Smooth muscle cell (in vitro differentiated cells): ENCODE data around the gene COL8A2. TPM values are rescaled to one million over a fixed set of nuclear protein-coding genes. Genes with fewer than 3 reads are reported as not detected.

Source experiments
- DNase-seq: peaks from one replicate; lab custom pipeline; 2025; ENCODE audit not compliant: unreplicated experiment; lab: John Stamatoyannopoulos, UW
- H2AFZ ChIP-seq: fragments of 200-600 bp; sonication (generic); 2 replicates; pipeline ENCODE4 v1.6.0; 2016; ENCODE audit warnings: antibody characterized with exemption, low read depth, mild to moderate bottlenecking
- H3F3A ChIP-seq: fragments of 200-600 bp; sonication (generic); 2 replicates; pipeline ENCODE4 v1.6.0; 2017; ENCODE audit warnings: antibody characterized with exemption, low read depth
- H3K27ac ChIP-seq: fragments of 200-600 bp; sonication (generic); 2 replicates; pipeline ENCODE4 v1.5.1; 2016; ENCODE audit warnings: low read depth, mild to moderate bottlenecking
- H3K27me3 ChIP-seq: fragments of 200-600 bp; sonication (generic); 2 replicates; pipeline ENCODE4 v1.6.1; 2016; ENCODE audit warnings: low read depth, mild to moderate bottlenecking
- H3K36me3 ChIP-seq: fragments of 200-600 bp; sonication (generic); 2 replicates; pipeline ENCODE4 v1.5.1; 2016; ENCODE audit warnings: low read depth
- H3K4me1 ChIP-seq: fragments of 200-600 bp; sonication (generic); 2 replicates; pipeline ENCODE4 v1.5.1; 2016; ENCODE audit warnings: low read depth
- H3K4me2 ChIP-seq: fragments of 200-600 bp; sonication (generic); 2 replicates; pipeline ENCODE4 v1.6.0; 2016; ENCODE audit warnings: mild to moderate bottlenecking
- H3K4me3 ChIP-seq: fragments of 200-600 bp; sonication (generic); 2 replicates; pipeline ENCODE4 v1.5.1; 2016; ENCODE audit warnings: mild to moderate bottlenecking
- H3K79me2 ChIP-seq: fragments of 200-600 bp; sonication (generic); 2 replicates; pipeline ENCODE4 v1.6.0; 2016; ENCODE audit warnings: low read depth, mild to moderate bottlenecking
- H3K9ac ChIP-seq: fragments of 200-600 bp; sonication (generic); 2 replicates; pipeline ENCODE4 v1.6.0; 2016; ENCODE audit warnings: low read depth
- H3K9me3 ChIP-seq: fragments of 200-600 bp; sonication (generic); replicated peaks from 2 replicates; pipeline ENCODE4 v1.5.1; 2016; ENCODE audit warnings: low read depth
- H4K20me1 ChIP-seq: fragments of 200-600 bp; sonication (generic); 2 replicates; pipeline ENCODE4 v1.6.0; 2016; ENCODE audit warnings: low read depth
- WGBS: methylation state at CpG from one replicate; pipeline ENCODE4 v1.1.7; 2016; ENCODE audit warnings: low lambda C conversion rate; 5-methylcytosine and 5-hydroxymethylcytosine counted together
- polyA plus RNA-seq: library from polyadenylated mRNA; unstranded; fragments of >200 nt; fragmentation: Nextera tagmentation; extraction: Ambion mirVana; gene quantifications from 2 replicates; pipeline ENCODE4 v1.2.1, GENCODE V29; 2016
- total RNA-seq: library from RNA; depleted of rRNA; stranded (reverse); fragments of >200 nt; gene quantifications from 2 replicates; pipeline ENCODE4 v1.2.3, GENCODE V29; 2014
- TF ChIP-seq, protein P1 (sequence below): fragments of 200-600 bp; sonication (generic); IDR thresholded peaks from 2 replicates; pipeline ENCODE4 v1.5.1; 2017; ENCODE audit warnings: borderline replicate concordance, mild to moderate bottlenecking, antibody characterized with exemption; ENCODE audit not compliant: insufficient read depth, poor library complexity, severe bottlenecking

COL8A2 gene
- total and polyA plus RNA-seq, 2 experiments from 2014 or later: 21.7 to 59.0 TPM

DNA sequence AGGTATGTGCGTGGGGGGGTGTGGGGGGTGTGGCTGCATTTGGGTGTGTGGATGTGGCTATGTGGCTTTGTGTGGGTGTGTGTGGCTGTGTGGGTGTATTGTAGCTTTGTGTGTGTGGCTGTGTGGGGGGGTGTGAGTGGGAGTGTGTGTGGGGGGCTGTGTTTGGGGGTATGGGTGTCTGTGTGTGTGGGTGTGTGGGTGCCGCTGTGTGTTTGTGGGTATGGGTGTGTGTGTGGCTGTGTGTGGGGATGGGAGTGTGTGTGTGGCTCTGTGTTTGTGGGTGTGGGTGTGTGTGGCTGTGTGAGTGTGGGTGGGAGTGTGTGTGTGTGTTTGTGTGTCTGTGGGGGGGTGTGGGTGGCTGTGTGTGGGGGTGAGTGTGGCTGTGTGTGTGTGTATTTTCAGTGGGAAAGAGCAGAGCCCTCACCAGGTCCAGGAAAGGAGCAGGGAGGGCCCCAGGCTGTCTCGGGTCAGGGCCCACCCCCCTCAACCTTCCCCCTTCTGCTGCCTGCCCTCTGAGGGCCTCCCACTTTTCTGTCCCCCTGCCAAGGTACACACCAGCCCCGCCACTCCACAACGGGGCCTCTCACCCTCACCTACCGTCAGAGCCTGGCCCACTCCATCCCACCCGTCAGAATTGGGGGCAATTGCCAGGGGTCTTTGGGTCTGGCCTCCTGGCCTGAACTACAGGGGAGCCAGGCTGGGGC is 1.9 kb upstream of the COL8A2 start:
- Histone ChIP-seq H3K4me1 (no peaks in the 10 kb centered on the region), H4K20me1 (no peaks in the 10 kb centered on the region), H3K9me3 (no peaks in the 10 kb centered on the region), H2AFZ (no peak overlapping the region), H3K36me3 (no peaks in the 10 kb centered on the region), H3K9ac (no peak overlapping the region), H3K27ac (no peak overlapping the region), H3K27me3 (peaks cover 3% of the 10 kb centered on the region), H3K4me2 (no peak overlapping the region), H3F3A (no peaks in the 10 kb centered on the region), H3K4me3 (no peak overlapping the region), H3K79me2 (no peaks in the 10 kb centered on the region)
- 76% methylated on average over 4 of the region's 7 CpGs for WGBS
- DNase-seq: no peak
- TF ChIP-seq, protein P1, sequence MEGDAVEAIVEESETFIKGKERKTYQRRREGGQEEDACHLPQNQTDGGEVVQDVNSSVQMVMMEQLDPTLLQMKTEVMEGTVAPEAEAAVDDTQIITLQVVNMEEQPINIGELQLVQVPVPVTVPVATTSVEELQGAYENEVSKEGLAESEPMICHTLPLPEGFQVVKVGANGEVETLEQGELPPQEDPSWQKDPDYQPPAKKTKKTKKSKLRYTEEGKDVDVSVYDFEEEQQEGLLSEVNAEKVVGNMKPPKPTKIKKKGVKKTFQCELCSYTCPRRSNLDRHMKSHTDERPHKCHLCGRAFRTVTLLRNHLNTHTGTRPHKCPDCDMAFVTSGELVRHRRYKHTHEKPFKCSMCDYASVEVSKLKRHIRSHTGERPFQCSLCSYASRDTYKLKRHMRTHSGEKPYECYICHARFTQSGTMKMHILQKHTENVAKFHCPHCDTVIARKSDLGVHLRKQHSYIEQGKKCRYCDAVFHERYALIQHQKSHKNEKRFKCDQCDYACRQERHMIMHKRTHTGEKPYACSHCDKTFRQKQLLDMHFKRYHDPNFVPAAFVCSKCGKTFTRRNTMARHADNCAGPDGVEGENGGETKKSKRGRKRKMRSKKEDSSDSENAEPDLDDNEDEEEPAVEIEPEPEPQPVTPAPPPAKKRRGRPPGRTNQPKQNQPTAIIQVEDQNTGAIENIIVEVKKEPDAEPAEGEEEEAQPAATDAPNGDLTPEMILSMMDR: no peak

DNA sequence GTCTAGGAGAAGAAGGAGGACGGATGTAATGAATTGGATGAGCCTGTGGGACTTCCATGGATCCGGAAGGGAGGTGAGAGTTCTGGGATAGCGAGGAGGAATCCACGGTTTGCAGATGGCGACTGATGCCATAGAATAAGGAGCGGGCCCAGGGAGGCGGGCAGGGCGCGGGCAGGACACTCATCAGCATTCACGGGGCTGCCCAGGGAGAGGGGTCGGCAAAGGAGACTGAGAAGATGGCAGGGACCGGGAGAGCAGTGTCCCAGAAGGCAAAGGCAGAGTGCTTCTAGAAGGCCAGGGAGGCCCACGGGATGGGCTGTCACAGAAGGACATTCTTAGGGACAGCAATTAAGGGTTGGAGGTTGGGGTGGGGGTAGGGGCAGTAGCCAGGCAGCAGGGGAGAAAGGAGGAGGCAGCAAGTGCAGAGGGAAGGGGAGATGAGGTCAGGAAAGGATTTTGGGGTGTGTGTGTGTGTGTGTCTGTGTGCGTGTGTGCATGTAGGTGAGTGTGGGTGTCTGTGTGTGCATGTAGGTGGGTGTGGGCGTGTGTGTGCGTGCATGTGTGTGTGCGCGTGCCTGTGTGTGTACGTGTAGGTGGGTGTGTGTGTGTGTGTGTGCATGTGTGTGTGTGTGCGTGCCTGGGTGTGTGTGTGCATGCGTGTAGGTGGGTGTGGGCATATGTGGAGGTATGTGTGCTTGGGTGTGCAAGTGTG is 1.1 kb upstream of the COL8A2 start:
- Histone ChIP-seq H3K27me3 (peaks cover 3% of the 10 kb centered on the region), H4K20me1 (no peaks in the 10 kb centered on the region), H3K27ac (no peak overlapping the region), H3K36me3 (no peaks in the 10 kb centered on the region), H2AFZ (no peak overlapping the region), H3K9me3 (no peaks in the 10 kb centered on the region), H3K4me2 (no peak overlapping the region), H3K4me3 (no peak overlapping the region), H3F3A (no peaks in the 10 kb centered on the region), H3K79me2 (no peaks in the 10 kb centered on the region), H3K4me1 (no peaks in the 10 kb centered on the region), H3K9ac (no peak overlapping the region)
- TF ChIP-seq, protein P1: no peak
- no peak for DNase-seq
- WGBS: 91% methylated on average over 21 of the region's 21 CpGs

DNA sequence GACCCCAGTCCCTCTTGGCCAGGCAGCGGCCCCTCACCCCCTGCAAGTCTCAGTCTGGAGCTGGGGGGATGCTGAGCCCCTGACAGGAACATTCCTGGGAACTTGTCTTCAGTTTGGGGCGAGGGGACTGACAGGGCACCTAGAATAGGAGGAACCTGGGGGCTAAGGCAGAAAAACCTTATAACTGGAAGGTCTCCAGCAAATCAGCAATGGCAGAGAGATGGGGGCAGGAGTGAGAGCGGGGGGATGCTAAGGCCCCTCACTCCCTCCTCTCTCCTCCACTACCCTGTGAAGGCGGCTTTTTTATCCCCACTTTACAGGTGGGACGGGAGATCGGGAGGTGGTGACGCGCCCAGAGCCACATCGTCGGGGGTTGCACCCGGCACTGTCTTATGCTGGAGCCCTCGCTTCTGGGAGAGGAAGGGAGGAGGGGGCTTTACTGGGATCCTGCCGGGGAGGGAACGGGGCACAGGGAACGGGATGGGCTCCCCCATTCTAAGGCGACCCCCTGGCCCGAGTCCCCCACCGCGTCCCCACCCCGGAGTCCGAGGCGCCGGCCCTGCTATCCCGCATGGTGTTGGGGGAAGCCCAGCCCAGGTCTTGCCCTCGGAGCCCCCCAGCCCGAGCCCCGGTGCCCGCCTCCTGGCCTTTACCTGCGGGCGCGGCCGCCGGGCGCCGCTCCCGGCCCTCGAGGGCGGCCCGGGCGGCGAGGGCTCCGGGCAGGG is 456 bp downstream of the COL8A2 start:
- Histone ChIP-seq H3K4me3 (peak overlapping the region; percentile 43), H3K36me3 (no peaks in the 10 kb centered on the region), H3K4me2 (peak overlapping the region; percentile 76), H4K20me1 (no peaks in the 10 kb centered on the region), H3F3A (no peaks in the 10 kb centered on the region), H3K4me1 (peaks cover 5% of the 10 kb centered on the region), H3K27me3 (peaks cover 3% of the 10 kb centered on the region), H3K79me2 (no peaks in the 10 kb centered on the region), H2AFZ (no peak overlapping the region), H3K9me3 (no peaks in the 10 kb centered on the region), H3K27ac (no peak overlapping the region), H3K9ac (no peak overlapping the region)
- DNase-seq: no peak
- TF ChIP-seq, protein P1: no peak
- 54% methylated on average over 11 of the region's 42 CpGs for WGBS
